H1 (cell line): ENCODE data around the gene RMND5B. TPM values are rescaled to one million over a fixed set of nuclear protein-coding genes. Genes with fewer than 3 reads are reported as not detected.

Experiments
- CBX5 ChIP-seq: fragments of 300-800, 300-1000 bp; sonication (generic); IDR thresholded peaks from 2 replicates; pipeline ENCODE4 v1.7.1; 2016; ENCODE audit warnings: antibody characterized with exemption, low read length, low read depth
- CHD2 ChIP-seq: IDR thresholded peaks from 2 replicates; pipeline ENCODE4 v1.6.1; 2012; ENCODE audit warnings: low read length, improper control_type of control experiment
- CREB1 ChIP-seq: IDR thresholded peaks from 2 replicates; pipeline ENCODE4 v1.6.1; 2012; ENCODE audit warnings: inconsistent platforms
- CTCF ChIP-seq, 3 experiments: IDR thresholded peaks; 1 replicate in 2 of 3; 2 replicates in 1 of 3; pipeline versions ENCODE4 v1.5.1 to v1.6.1; 2011; ENCODE audit warnings: low read length in 3 of 3, mild to moderate bottlenecking in 3 of 3, inconsistent platforms in 2 of 3, low read depth in 1 of 3, moderate library complexity in 1 of 3; ENCODE audit not compliant: insufficient read depth in 1 of 3; ENCODE audit errors: control extremely low read depth in 1 of 3
- E2F6 ChIP-seq: IDR thresholded peaks from 2 replicates; pipeline ENCODE4 v1.6.1; 2012; ENCODE audit warnings: inconsistent platforms
- GABPA ChIP-seq: IDR thresholded peaks from 2 replicates; pipeline ENCODE4 v1.6.1; 2011; ENCODE audit warnings: mild to moderate bottlenecking, low read length, moderate library complexity, borderline replicate concordance; ENCODE audit not compliant: insufficient read depth
- GTF2F1 ChIP-seq: IDR thresholded peaks from 2 replicates; pipeline ENCODE4 v1.6.1; 2012; ENCODE audit warnings: low read depth, low read length, improper control_type of control experiment, borderline replicate concordance
- HDAC2 ChIP-seq, 2 experiments: fragments of 300-600 bp in 1 of 2; sonication (generic) in 1 of 2; IDR thresholded peaks; 2 replicates each; pipeline ENCODE4 v1.6.1; 2011 to 2012; ENCODE audit warnings: low read depth in 2 of 2, low read length in 2 of 2, mild to moderate bottlenecking in 2 of 2, moderate library complexity in 2 of 2, borderline replicate concordance in 1 of 2, inconsistent platforms in 1 of 2
- JUN ChIP-seq: IDR thresholded peaks from 2 replicates; pipeline ENCODE4 v1.6.1; 2011; ENCODE audit warnings: low read depth, mild to moderate bottlenecking, improper control_type of control experiment, low read length
- KDM4A ChIP-seq: IDR thresholded peaks from one replicate; pipeline ENCODE4 v1.7.1; 2012; ENCODE audit warnings: low read depth, mild to moderate bottlenecking, moderate library complexity, low read length, inconsistent platforms; ENCODE audit not compliant: severe bottlenecking
- MAFK ChIP-seq: IDR thresholded peaks from 2 replicates; pipeline ENCODE4 v1.6.1; 2012; ENCODE audit warnings: low read depth, mild to moderate bottlenecking, improper control_type of control experiment, low read length
- POLR2A ChIP-seq, 2 experiments: IDR thresholded peaks; 1 replicate in 1 of 2; 2 replicates in 1 of 2; pipeline ENCODE4 v1.6.1; 2011; ENCODE audit warnings: low read depth in 2 of 2, low read length in 2 of 2, mild to moderate bottlenecking in 2 of 2; ENCODE audit errors: control extremely low read depth in 1 of 2
- RAD21 ChIP-seq, 2 experiments: IDR thresholded peaks in 1 of 2; conservative IDR thresholded peaks in 1 of 2; 2 replicates each; pipeline ENCODE4 v1.6.1; 2011; ENCODE audit warnings: low read depth in 2 of 2, low read length in 2 of 2, improper control_type of control experiment in 1 of 2, inconsistent platforms in 1 of 2, mild to moderate bottlenecking in 1 of 2, moderate library complexity in 1 of 2
- RFX5 ChIP-seq: IDR thresholded peaks from 2 replicates; pipeline ENCODE4 v1.6.1; 2011; ENCODE audit warnings: low read depth, low read length, improper control_type of control experiment, borderline replicate concordance
- SAP30 ChIP-seq: fragments of 300-600 bp; sonication (generic); IDR thresholded peaks from 2 replicates; pipeline ENCODE4 v1.7.1; 2012; ENCODE audit warnings: low read length, moderate library complexity, mild to moderate bottlenecking, inconsistent platforms; ENCODE audit not compliant: insufficient read depth, insufficient replicate concordance
- SIN3A ChIP-seq, 2 experiments: IDR thresholded peaks in 1 of 2; conservative IDR thresholded peaks in 1 of 2; 2 replicates each; pipeline ENCODE4 v1.6.1; 2011 to 2012; ENCODE audit warnings: low read length in 2 of 2, improper control_type of control experiment in 1 of 2, low read depth in 1 of 2, mild to moderate bottlenecking in 1 of 2
- TAF1 ChIP-seq: IDR thresholded peaks from 2 replicates; pipeline ENCODE4 v1.6.1; 2011; ENCODE audit warnings: mild to moderate bottlenecking, low read depth, low read length
- polyA plus RNA-seq, 7 experiments: library from polyadenylated mRNA; depleted of rRNA in 3 of 7; stranded (reverse) in 5 of 7; unstranded in 2 of 7; fragments of >200 nt in 5 of 7; fragments of 200-250 nt in 2 of 7; gene quantifications; 1 replicate in 5 of 7; 2 replicates in 1 of 7; 4 replicates in 1 of 7; pipeline versions ENCODE4 v1.2.1 to v1.2.3, GENCODE V29; 2011 to 2013; ENCODE audit warnings: missing spikeins in 2 of 7, mixed read lengths in 2 of 7
- total RNA-seq: library from RNA; stranded (reverse); fragmentation: NEBNext Ultra II Directional; extraction: Animal tissue kit (Norgen Biotek cat#: 25700); gene quantifications from 2 replicates; pipeline ENCODE4 v1.2.1, GENCODE V29; 2021

RMND5B gene
- total and polyA plus RNA-seq, 2 of the 8 experiments (the other 6 are each of a cell fraction or from before 2014, with no cell fraction given), result 75.9 to 90.2 TPM

GRCh38 chr5:178163772-178164735, 33.2 kb downstream of the RMND5B start (continued):
- TF ChIP-seq CREB1 (peak; percentile 17; the same call in 1 of the 2 replicates), CBX5 (no peak), GABPA (no peak), MAFK (no peak), RFX5 (no peak), CHD2 (peak; percentile 25; the same call in 1 of the 2 replicates), SAP30 (peak; percentile 69), E2F6 (peak; percentile 75), GTF2F1 (no peak), TAF1 (0 out of 2 replicates have a peak, but pooled peaks have one; percentile 38), RAD21 (IDR thresholded peaks at IDR 0.05 in 1 of 2, conservative IDR thresholded peaks at IDR 0.05 in 1 of 2; ENCODE audit: low read depth in 2 of 2, low read length in 2 of 2) (peak; percentile 96 to 98), POLR2A (IDR thresholded peaks at IDR 0.05; ENCODE audit: control extremely low read depth in 1 of 2, low read depth in 2 of 2, low read length in 2 of 2) (0 out of 3 replicates have a peak, but pooled peaks of 1 of the 2 experiments have one; percentile 22), CTCF (IDR thresholded peaks at IDR 0.05; ENCODE audit: control extremely low read depth in 1 of 3, insufficient read depth in 1 of 3, low read depth in 1 of 3, low read length in 3 of 3) (peak; percentile 94 to 100 (median 100)), HDAC2 (IDR thresholded peaks at IDR 0.05; ENCODE audit: borderline replicate concordance in 1 of 2, low read depth in 2 of 2, low read length in 2 of 2) (peak in 1 of 2 experiments; percentile 60; a peak in 1 of 4 replicates), KDM4A (peak; percentile 77), SIN3A (conservative IDR thresholded peaks at IDR 0.05 in 1 of 2, IDR thresholded peaks at IDR 0.05 in 1 of 2; ENCODE audit: low read depth in 1 of 2, low read length in 2 of 2) (peak in 1 of 2 experiments; percentile 81; a peak in 2 of 4 replicates), JUN (no peak)
